ENCODE measurements around the gene ATP1A1.

The ATP1A1 gene

GRCh38 chr1:116360429-116361173 lies 12.4 kb upstream of the ATP1A1 start:
- no peak overlapping the region for H3K4me3 ChIP-seq (ENCODE audit: low read depth, low read length)
- no peaks in the 10 kb centered on the region for H3K36me3 ChIP-seq (ENCODE audit: control insufficient read depth, insufficient read depth, low read length)
- no peaks in the 10 kb centered on the region for H3K27me3 ChIP-seq (ENCODE audit: control insufficient read depth, insufficient read depth, low read length)
- no peaks in the 10 kb centered on the region for H3K4me1 ChIP-seq (ENCODE audit: control insufficient read depth, insufficient read depth, low read length)
- H3K9ac ChIP-seq (ENCODE audit: low read depth, low read length), result no peak overlapping the region
- no peaks in the 10 kb centered on the region for H3K9me3 ChIP-seq (ENCODE audit: control insufficient read depth, insufficient read depth, low read length)

GRCh38 chr1:116361648-116362047 lies 11.4 kb upstream of the ATP1A1 start:
- Histone ChIP-seq H3K4me1 (ENCODE audit: control insufficient read depth, insufficient read depth, low read length) (no peaks in the 10 kb centered on the region), H3K4me3 (ENCODE audit: low read depth, low read length) (no peak overlapping the region), H3K9me3 (ENCODE audit: control insufficient read depth, insufficient read depth, low read length) (no peaks in the 10 kb centered on the region), H3K36me3 (ENCODE audit: control insufficient read depth, insufficient read depth, low read length) (no peaks in the 10 kb centered on the region), H3K9ac (ENCODE audit: low read depth, low read length) (no peak overlapping the region), H3K27me3 (ENCODE audit: control insufficient read depth, insufficient read depth, low read length) (no peaks in the 10 kb centered on the region)

GRCh38 chr1:116362050-116362449 lies 11.0 kb upstream of the ATP1A1 start:
- H3K9me3 ChIP-seq (ENCODE audit: control insufficient read depth, insufficient read depth, low read length), result no peaks in the 10 kb centered on the region
- no peak overlapping the region for H3K4me3 ChIP-seq (ENCODE audit: low read depth, low read length)

GRCh38 chr1:116365353-116365780 lies 7.7 kb upstream of the ATP1A1 start:
- H3K9me3 ChIP-seq (ENCODE audit: control insufficient read depth, insufficient read depth, low read length), result no peaks in the 10 kb centered on the region
- H3K27me3 ChIP-seq (ENCODE audit: control insufficient read depth, insufficient read depth, low read length), result peaks cover 3% of the 10 kb centered on the region
- H3K4me1 ChIP-seq (ENCODE audit: control insufficient read depth, insufficient read depth, low read length), result no peaks in the 10 kb centered on the region
- no peak overlapping the region for H3K4me3 ChIP-seq (ENCODE audit: low read depth, low read length)
- H3K36me3 ChIP-seq (ENCODE audit: control insufficient read depth, insufficient read depth, low read length), result no peaks in the 10 kb centered on the region
- H3K9ac ChIP-seq (ENCODE audit: low read depth, low read length), result no peak overlapping the region

More at GRCh38 chr1:116362050-116362449, 11.0 kb upstream of the ATP1A1 start:
- no peaks in the 10 kb centered on the region for H3K4me1 ChIP-seq (ENCODE audit: control insufficient read depth, insufficient read depth, low read length)
- no peak overlapping the region for H3K9ac ChIP-seq (ENCODE audit: low read depth, low read length)
- no peaks in the 10 kb centered on the region for H3K36me3 ChIP-seq (ENCODE audit: control insufficient read depth, insufficient read depth, low read length)
- H3K27me3 ChIP-seq (ENCODE audit: control insufficient read depth, insufficient read depth, low read length), result no peaks in the 10 kb centered on the region

- H3K4me1 ChIP-seq (ENCODE audit: control insufficient read depth, insufficient read depth, low read length), result no peaks in the 10 kb centered on the region
- H3K4me3 ChIP-seq (ENCODE audit: low read depth, low read length), result no peak overlapping the region
- no peaks in the 10 kb centered on the region for H3K36me3 ChIP-seq (ENCODE audit: control insufficient read depth, insufficient read depth, low read length)
- H3K9me3 ChIP-seq (ENCODE audit: control insufficient read depth, insufficient read depth, low read length), result no peaks in the 10 kb centered on the region
- no peak overlapping the region for H3K9ac ChIP-seq (ENCODE audit: low read depth, low read length)
- peaks cover 8% of the 10 kb centered on the region for H3K27me3 ChIP-seq (ENCODE audit: control insufficient read depth, insufficient read depth, low read length)
Measured at GRCh38 chr1:116365857-116366256, 7.2 kb upstream of the ATP1A1 start.

GRCh38 chr1:116367256-116367945 lies 5.6 kb upstream of the ATP1A1 start:
- Histone ChIP-seq H3K27me3 (ENCODE audit: control insufficient read depth, insufficient read depth, low read length) (peaks cover 17% of the 10 kb centered on the region), H3K4me3 (ENCODE audit: low read depth, low read length) (no peak overlapping the region), H3K4me1 (ENCODE audit: control insufficient read depth, insufficient read depth, low read length) (peaks cover 2% of the 10 kb centered on the region), H3K9ac (ENCODE audit: low read depth, low read length) (no peak overlapping the region), H3K9me3 (ENCODE audit: control insufficient read depth, insufficient read depth, low read length) (no peaks in the 10 kb centered on the region), H3K36me3 (ENCODE audit: control insufficient read depth, insufficient read depth, low read length) (no peaks in the 10 kb centered on the region)

GRCh38 chr1:116368241-116368640 lies 4.8 kb upstream of the ATP1A1 start:
- Histone ChIP-seq H3K4me3 (ENCODE audit: low read depth, low read length) (no peak overlapping the region), H3K4me1 (ENCODE audit: control insufficient read depth, insufficient read depth, low read length) (peaks cover 2% of the 10 kb centered on the region), H3K9me3 (ENCODE audit: control insufficient read depth, insufficient read depth, low read length) (no peaks in the 10 kb centered on the region), H3K36me3 (ENCODE audit: control insufficient read depth, insufficient read depth, low read length) (no peaks in the 10 kb centered on the region), H3K27me3 (ENCODE audit: control insufficient read depth, insufficient read depth, low read length) (peaks cover 17% of the 10 kb centered on the region), H3K9ac (ENCODE audit: low read depth, low read length) (no peak overlapping the region)

GRCh38 chr1:116370181-116370580 lies 2.9 kb upstream of the ATP1A1 start:
- Histone ChIP-seq H3K9ac (ENCODE audit: low read depth, low read length) (no peak overlapping the region), H3K4me3 (ENCODE audit: low read depth, low read length) (no peak overlapping the region), H3K4me1 (ENCODE audit: control insufficient read depth, insufficient read depth, low read length) (peaks cover 6% of the 10 kb centered on the region), H3K27me3 (ENCODE audit: control insufficient read depth, insufficient read depth, low read length) (peaks cover 17% of the 10 kb centered on the region), H3K36me3 (ENCODE audit: control insufficient read depth, insufficient read depth, low read length) (no peaks in the 10 kb centered on the region), H3K9me3 (ENCODE audit: control insufficient read depth, insufficient read depth, low read length) (no peaks in the 10 kb centered on the region)

GRCh38 chr1:116371752-116372151 lies 1.3 kb upstream of the ATP1A1 start:
- H3K4me1 ChIP-seq (ENCODE audit: control insufficient read depth, insufficient read depth, low read length), result peaks cover 14% of the 10 kb centered on the region
- no peaks in the 10 kb centered on the region for H3K9me3 ChIP-seq (ENCODE audit: control insufficient read depth, insufficient read depth, low read length)
- no peak overlapping the region for H3K9ac ChIP-seq (ENCODE audit: low read depth, low read length)
- H3K4me3 ChIP-seq (ENCODE audit: low read depth, low read length), result peak overlapping the region; percentile 72
- H3K27me3 ChIP-seq (ENCODE audit: control insufficient read depth, insufficient read depth, low read length), result peaks cover 17% of the 10 kb centered on the region
- no peaks in the 10 kb centered on the region for H3K36me3 ChIP-seq (ENCODE audit: control insufficient read depth, insufficient read depth, low read length)

GRCh38 chr1:116372191-116372590 lies 853 bp upstream of the ATP1A1 start:
- H3K36me3 ChIP-seq (ENCODE audit: control insufficient read depth, insufficient read depth, low read length), result no peaks in the 10 kb centered on the region
- no peak overlapping the region for H3K9ac ChIP-seq (ENCODE audit: low read depth, low read length)
- H3K4me1 ChIP-seq (ENCODE audit: control insufficient read depth, insufficient read depth, low read length), result peaks cover 17% of the 10 kb centered on the region
- no peaks in the 10 kb centered on the region for H3K9me3 ChIP-seq (ENCODE audit: control insufficient read depth, insufficient read depth, low read length)
- H3K27me3 ChIP-seq (ENCODE audit: control insufficient read depth, insufficient read depth, low read length), result peaks cover 17% of the 10 kb centered on the region
- H3K4me3 ChIP-seq (ENCODE audit: low read depth, low read length), result peak overlapping the region; percentile 72

- Histone ChIP-seq H3K9ac (ENCODE audit: low read depth, low read length) (peak overlapping the region; percentile 70), H3K4me3 (ENCODE audit: low read depth, low read length) (peak overlapping the region; percentile 84), H3K9me3 (ENCODE audit: control insufficient read depth, insufficient read depth, low read length) (no peaks in the 10 kb centered on the region), H3K27me3 (ENCODE audit: control insufficient read depth, insufficient read depth, low read length) (peaks cover 17% of the 10 kb centered on the region), H3K4me1 (ENCODE audit: control insufficient read depth, insufficient read depth, low read length) (peaks cover 28% of the 10 kb centered on the region), H3K36me3 (ENCODE audit: control insufficient read depth, insufficient read depth, low read length) (no peaks in the 10 kb centered on the region)
Measured at GRCh38 chr1:116373431-116374352, 648 bp downstream of the ATP1A1 start.
